ENCODE results near the gene CABLES2. TPM values are rescaled to one million over a fixed set of nuclear protein-coding genes. Genes with fewer than 3 reads are reported as not detected.
A peak's percentile ranks its signal among the peaks of the same experiment; 100 is the strongest.

Gene CABLES2
- total RNA-seq, 2 experiments from 2014 or later, result 4.9 to 5.3 TPM

- Mint-ChIP-seq H3K4me3 (no peak overlapping the region), H3K27me3 (peaks cover 38% of the 10 kb centered on the region), H3K4me1 (peaks cover 5% of the 10 kb centered on the region), H3K27ac (no peak overlapping the region), H3K9me3 (no peaks in the 10 kb centered on the region), H3K36me3 (no peaks in the 10 kb centered on the region)
- no peak for DNase-seq
Observed at GRCh38 chr20:62368976-62369814, 37.9 kb downstream of the CABLES2 start.

GRCh38 chr20:62368392-62368975 lies 38.6 kb downstream of the CABLES2 start:
- no peaks in the 10 kb centered on the region for H3K9me3 Mint-ChIP-seq
- H3K27ac Mint-ChIP-seq, result no peak overlapping the region
- H3K4me3 Mint-ChIP-seq, result no peak overlapping the region
- H3K4me1 Mint-ChIP-seq, result peaks cover 5% of the 10 kb centered on the region
- H3K27me3 Mint-ChIP-seq, result peaks cover 45% of the 10 kb centered on the region
- no peak for DNase-seq
- no peaks in the 10 kb centered on the region for H3K36me3 Mint-ChIP-seq

GRCh38 chr20:62367633-62368391 lies 39.3 kb downstream of the CABLES2 start:
- Mint-ChIP-seq H3K27me3 (peaks cover 49% of the 10 kb centered on the region), H3K4me3 (peak overlapping the region; percentile 32)
- no peak for DNase-seq

GRCh38 chr20:62367136-62367632 lies 39.9 kb downstream of the CABLES2 start, which contains the start of gene LAMA5:
Gene LAMA5, minus strand, starts transcription at chr20:62367312. Its CDS starts 67 bp downstream, at chr20:62367245.
- Mint-ChIP-seq H3K27ac (no peak within 1 kb of the TSS), H3K4me3 (peak within 1 kb of the TSS; percentile 32), H3K4me1 (peaks cover 5% of the 10 kb centered on the region), H3K27me3 (peaks cover 53% of the 10 kb centered on the region), H3K9me3 (no peaks in the 10 kb centered on the region), H3K36me3 (no peaks in the 10 kb centered on the region)
- DNase-seq, result no peak

More at GRCh38 chr20:62367633-62368391, 39.3 kb downstream of the CABLES2 start:
- Mint-ChIP-seq H3K9me3 (no peaks in the 10 kb centered on the region), H3K27ac (no peak overlapping the region), H3K36me3 (no peaks in the 10 kb centered on the region), H3K4me1 (peaks cover 5% of the 10 kb centered on the region)

GRCh38 chr20:62366370-62367135 lies 40.5 kb downstream of the CABLES2 start:
- Mint-ChIP-seq H3K36me3 (no peaks in the 10 kb centered on the region), H3K27ac (no peak overlapping the region), H3K4me3 (no peak overlapping the region), H3K4me1 (peaks cover 5% of the 10 kb centered on the region), H3K27me3 (peaks cover 53% of the 10 kb centered on the region), H3K9me3 (no peaks in the 10 kb centered on the region)
- no peak for DNase-seq

- Mint-ChIP-seq H3K36me3 (no peaks in the 10 kb centered on the region), H3K9me3 (no peaks in the 10 kb centered on the region), H3K27me3 (peaks cover 53% of the 10 kb centered on the region), H3K27ac (no peak overlapping the region), H3K4me1 (peaks cover 5% of the 10 kb centered on the region), H3K4me3 (no peak overlapping the region)
- no peak for DNase-seq
Observed at GRCh38 chr20:62365814-62366369, 41.2 kb downstream of the CABLES2 start.

GRCh38 chr20:62364911-62365736 lies 42.0 kb downstream of the CABLES2 start:
- Mint-ChIP-seq H3K27me3 (peaks cover 53% of the 10 kb centered on the region), H3K36me3 (no peaks in the 10 kb centered on the region), H3K4me3 (no peak overlapping the region), H3K4me1 (peaks cover 5% of the 10 kb centered on the region), H3K27ac (no peak overlapping the region), H3K9me3 (no peaks in the 10 kb centered on the region)
- no peak for DNase-seq

GRCh38 chr20:62363920-62364851 lies 42.9 kb downstream of the CABLES2 start:
- Mint-ChIP-seq H3K27me3 (peaks cover 49% of the 10 kb centered on the region), H3K36me3 (no peaks in the 10 kb centered on the region), H3K9me3 (no peaks in the 10 kb centered on the region), H3K4me3 (no peak overlapping the region), H3K4me1 (peaks cover 2% of the 10 kb centered on the region), H3K27ac (no peak overlapping the region)
- DNase-seq, result no peak

- Mint-ChIP-seq H3K27ac (no peak overlapping the region), H3K27me3 (peaks cover 40% of the 10 kb centered on the region), H3K36me3 (no peaks in the 10 kb centered on the region), H3K4me1 (no peaks in the 10 kb centered on the region), H3K4me3 (no peak overlapping the region), H3K9me3 (no peaks in the 10 kb centered on the region)
- no peak for DNase-seq
Observed at GRCh38 chr20:62362991-62363919, 43.8 kb downstream of the CABLES2 start.

- Mint-ChIP-seq H3K4me1 (no peaks in the 10 kb centered on the region), H3K27ac (no peak overlapping the region), H3K4me3 (no peak overlapping the region), H3K36me3 (no peaks in the 10 kb centered on the region), H3K9me3 (no peaks in the 10 kb centered on the region), H3K27me3 (peaks cover 33% of the 10 kb centered on the region)
- DNase-seq, result no peak
Observed at GRCh38 chr20:62362590-62362940, 44.5 kb downstream of the CABLES2 start.

GRCh38 chr20:62361799-62362589 lies 45.1 kb downstream of the CABLES2 start:
- no peak for DNase-seq
- Mint-ChIP-seq H3K4me3 (no peak overlapping the region), H3K36me3 (no peaks in the 10 kb centered on the region), H3K4me1 (no peaks in the 10 kb centered on the region), H3K27ac (no peak overlapping the region), H3K9me3 (no peaks in the 10 kb centered on the region), H3K27me3 (peaks cover 31% of the 10 kb centered on the region)

Measured in activated naive CD8-positive, alpha-beta T cell treated with anti-CD3 and anti-CD28 coated beads for 36 hours (primary cell).